HCT116 (cell line): Measurements from ENCODE around the gene CACNA2D3. TPM values are rescaled to one million over a fixed set of nuclear protein-coding genes. Genes with fewer than 3 reads are reported as not detected.

Experiments
- ATAC-seq: fragments of 200-7000 bp; cut with Tn5 transposase; 2 replicates; pipeline ENCODE4 v1.9.1; 2020; ENCODE audit warnings: mild to moderate bottlenecking, moderate library complexity
- BruUV-seq: library from RNA; stranded (reverse); fragments of 400-500 nt; replicated peaks from 2 replicates; lab custom pipeline; 2021; lab: Mats Ljungman, UMichigan
- CTCF ChIA-PET: fragments of 300-600 bp; sonication (Branson Sonifier 250); formaldehyde crosslinking; loops from one replicate; lab custom pipeline; 2021; ENCODE audit warnings: antibody characterized with exemption; lab: Charles Lee
- POLR2A ChIA-PET: fragments of 300-600, 350-600 bp; sonication (Branson Sonifier 250); formaldehyde crosslinking; loops from one replicate; lab custom pipeline; 2021; ENCODE audit warnings: antibody characterized with exemption; lab: Charles Lee
- RAD21 ChIA-PET, 2 experiments: fragments of 300-600 bp; sonication (Branson Sonifier 250); formaldehyde crosslinking; loops; one replicate each; lab custom pipeline; 2023; ENCODE audit warnings: low total read pairs in 2 of 2; ENCODE audit not compliant: uncharacterized antibody in 2 of 2, unreplicated experiment in 2 of 2, low non-redundant PET in 1 of 2; lab: Charles Lee
- DNase-seq: peaks from one replicate; pipeline ENCODE4 v3.0.0-alpha.2; 2010; ENCODE audit warnings: low read depth, low spot score
- H2AFZ ChIP-seq: fragments of 200-600 bp; shearing (Covaris generic), sonication (generic); 2 replicates; pipeline ENCODE4 v1.6.1; 2017; ENCODE audit warnings: low read depth, mixed run types, mixed read lengths, antibody characterized with exemption, low read length; ENCODE audit not compliant: poor library complexity, severe bottlenecking
- H3K27ac ChIP-seq: 2 replicates; pipeline ENCODE4 v1.5.1; 2012; ENCODE audit warnings: low read depth, low read length
- H3K27me3 ChIP-seq: fragments of 200-600 bp; sonication (generic); 2 replicates; pipeline ENCODE4 v1.6.1; 2016; ENCODE audit warnings: mixed run types, low read length, mixed read lengths; ENCODE audit not compliant: insufficient read depth
- H3K36me3 ChIP-seq, 2 experiments: fragments of 200-500 bp in 1 of 2; fragments of 200-600 bp in 1 of 2; sonication (Bioruptor generic) in 1 of 2; sonication (generic) in 1 of 2; 2 replicates each; pipeline versions ENCODE4 v1.5.1 to v1.6.1; 2014 to 2016; ENCODE audit warnings: low read length in 2 of 2, inconsistent platforms in 1 of 2, mixed read lengths in 1 of 2, mixed run types in 1 of 2; ENCODE audit not compliant: insufficient read depth in 2 of 2, control insufficient read depth in 1 of 2
- H3K4me1 ChIP-seq, 2 experiments: fragments of 200-600 bp in 1 of 2; sonication (generic) in 1 of 2; 2 replicates each; pipeline versions ENCODE4 v1.5.1 to v1.6.1; 2012 to 2017; ENCODE audit warnings: low read length in 2 of 2, inconsistent platforms in 1 of 2, mild to moderate bottlenecking in 1 of 2, mixed read lengths in 1 of 2, mixed run types in 1 of 2, moderate library complexity in 1 of 2; ENCODE audit not compliant: insufficient read depth in 2 of 2, control insufficient read depth in 1 of 2
- H3K4me2 ChIP-seq: fragments of 200-600 bp; sonication (generic); 2 replicates; pipeline ENCODE4 v1.6.1; 2017; ENCODE audit warnings: mixed run types, low read length, mixed read lengths
- H3K4me3 ChIP-seq, 2 experiments: fragments of 200-600 bp in 1 of 2; sonication (generic) in 1 of 2; replicated peaks in 1 of 2; 2 replicates each; pipeline ENCODE4 v1.5.1; 2011 to 2016; ENCODE audit warnings: low read length in 2 of 2, control low read depth in 1 of 2, low read depth in 1 of 2, mild to moderate bottlenecking in 1 of 2, mixed read lengths in 1 of 2, mixed run types in 1 of 2
- H3K79me2 ChIP-seq: fragments of 200-600 bp; sonication (generic); 2 replicates; pipeline ENCODE4 v1.6.1; 2017; ENCODE audit warnings: mild to moderate bottlenecking, mixed run types, low read length, moderate library complexity, mixed read lengths; ENCODE audit not compliant: insufficient read depth
- H3K9ac ChIP-seq: fragments of 200-600 bp; sonication (generic); 2 replicates; pipeline ENCODE4 v1.6.1; 2016; ENCODE audit warnings: low read length, mixed read lengths
- H3K9me2 ChIP-seq: fragments of 200-600 bp; sonication (generic), shearing (Covaris generic); 2 replicates; pipeline ENCODE4 v1.6.1; 2017; ENCODE audit warnings: mixed run types, mild to moderate bottlenecking, moderate library complexity; ENCODE audit not compliant: insufficient read depth
- H3K9me3 ChIP-seq, 2 experiments: fragments of 200-500 bp in 1 of 2; fragments of 200-600 bp in 1 of 2; sonication (Bioruptor generic) in 1 of 2; sonication (generic) in 1 of 2; 2 replicates each; pipeline ENCODE4 v1.6.1; 2014 to 2017; ENCODE audit warnings: low read length in 2 of 2, mixed read lengths in 2 of 2, inconsistent platforms in 1 of 2, low read depth in 1 of 2, mild to moderate bottlenecking in 1 of 2, mixed run types in 1 of 2, moderate library complexity in 1 of 2; ENCODE audit not compliant: control insufficient read depth in 1 of 2, insufficient read depth in 1 of 2
- H4K20me1 ChIP-seq: fragments of 200-600 bp; sonication (generic), shearing (Covaris generic); 2 replicates; pipeline ENCODE4 v1.6.1; 2017; ENCODE audit warnings: mixed run types, mild to moderate bottlenecking, moderate library complexity; ENCODE audit not compliant: insufficient read depth
- EGR1 ChIP-seq: IDR thresholded peaks from 2 replicates; pipeline ENCODE4 v1.6.1; 2012; ENCODE audit warnings: low read depth
- EZH2 ChIP-seq: fragments of 200-600 bp; sonication (generic); IDR thresholded peaks from 2 replicates; pipeline ENCODE4 v1.6.1; 2017; ENCODE audit warnings: antibody characterized with exemption, mixed run types
- EZH2phosphoT487 ChIP-seq: fragments of 200-600 bp; IDR thresholded peaks from 2 replicates; pipeline ENCODE4 v1.6.1; 2018; ENCODE audit warnings: antibody characterized with exemption, borderline replicate concordance
- JUND ChIP-seq: IDR thresholded peaks from 2 replicates; pipeline ENCODE4 v1.6.1; 2012
- POLR2A ChIP-seq: IDR thresholded peaks from 2 replicates; pipeline ENCODE4 v1.7.0; 2011; ENCODE audit warnings: borderline replicate concordance; ENCODE audit not compliant: insufficient read depth, insufficient read length; ENCODE audit errors: extremely low read depth
- POLR2AphosphoS5 ChIP-seq: IDR thresholded peaks from 2 replicates; pipeline ENCODE4 v1.6.1; 2011; ENCODE audit warnings: mild to moderate bottlenecking, low read depth, low read length, moderate library complexity
- RAD21 ChIP-seq: IDR thresholded peaks from 2 replicates; pipeline ENCODE4 v1.6.1; 2012; ENCODE audit warnings: low read depth, mild to moderate bottlenecking
- SP1 ChIP-seq: IDR thresholded peaks from 2 replicates; pipeline ENCODE4 v1.6.1; 2012; ENCODE audit warnings: low read depth
- SRF ChIP-seq: IDR thresholded peaks from 2 replicates; pipeline ENCODE4 v1.6.1; 2012; ENCODE audit warnings: low read depth
- TCF7L2 ChIP-seq: IDR thresholded peaks from 2 replicates; pipeline ENCODE4 v1.7.0; 2011; ENCODE audit warnings: borderline replicate concordance, inconsistent platforms; ENCODE audit not compliant: insufficient read depth, insufficient read length; ENCODE audit errors: extremely low read depth
- YY1 ChIP-seq: IDR thresholded peaks from 2 replicates; pipeline ENCODE4 v1.6.1; 2011; ENCODE audit warnings: low read length, low read depth, moderate library complexity, mild to moderate bottlenecking; ENCODE audit not compliant: insufficient replicate concordance; ENCODE audit errors: extremely low read depth
- ZFX ChIP-seq: fragments of 450-650 bp; IDR thresholded peaks from 2 replicates; pipeline ENCODE4 v1.6.1; 2017
- ZNF274 ChIP-seq: fragments of 200-500 bp; sonication (Bioruptor generic); IDR thresholded peaks from 2 replicates; pipeline ENCODE4 v1.6.1; 2014; ENCODE audit warnings: mild to moderate bottlenecking, low read depth, low read length, inconsistent platforms
- intact Hi-C: fragments of 100-400 bp; cut with micrococcal nuclease; formaldehyde crosslinking; loops from 2 replicates; pipeline ENCODE4 v1.10.0; 2022
- total RNA-seq: library from RNA; stranded (reverse); gene quantifications from one replicate; pipeline ENCODE4 v1.2.1, GENCODE V29; 2021; ENCODE audit not compliant: unreplicated experiment
- TF ChIP-seq, protein P1 (sequence below): IDR thresholded peaks from 2 replicates; pipeline ENCODE4 v1.6.1; 2012
- TF ChIP-seq, protein P2 (sequence below): IDR thresholded peaks from 2 replicates; pipeline ENCODE4 v1.6.1; 2012; ENCODE audit warnings: low read depth
- TF ChIP-seq, protein P3 (sequence below): IDR thresholded peaks from 2 replicates; pipeline ENCODE4 v1.6.1; 2011; ENCODE audit warnings: mild to moderate bottlenecking, low read length, moderate library complexity; ENCODE audit not compliant: insufficient replicate concordance; ENCODE audit errors: extremely low read depth
- TF ChIP-seq, protein P4 (sequence below): IDR thresholded peaks from 2 replicates; pipeline ENCODE4 v1.6.1; 2012
- TF ChIP-seq, protein P5 (sequence below), 3 experiments: fragments of 200-600 bp in 1 of 3; sonication (generic) in 1 of 3; IDR thresholded peaks in 2 of 3; conservative IDR thresholded peaks in 1 of 3; 2 replicates each; pipeline ENCODE4 v1.5.1; 2012 to 2017; ENCODE audit warnings: low read depth in 2 of 3, low read length in 2 of 3, antibody characterized with exemption in 1 of 3, borderline replicate concordance in 1 of 3, control low read depth in 1 of 3, mild to moderate bottlenecking in 1 of 3, mixed read lengths in 1 of 3, mixed run types in 1 of 3, moderate library complexity in 1 of 3; ENCODE audit not compliant: insufficient read depth in 1 of 3

CACNA2D3 gene
- total RNA-seq, 1 experiment from 2014 or later = 0.20 TPM

DNA sequence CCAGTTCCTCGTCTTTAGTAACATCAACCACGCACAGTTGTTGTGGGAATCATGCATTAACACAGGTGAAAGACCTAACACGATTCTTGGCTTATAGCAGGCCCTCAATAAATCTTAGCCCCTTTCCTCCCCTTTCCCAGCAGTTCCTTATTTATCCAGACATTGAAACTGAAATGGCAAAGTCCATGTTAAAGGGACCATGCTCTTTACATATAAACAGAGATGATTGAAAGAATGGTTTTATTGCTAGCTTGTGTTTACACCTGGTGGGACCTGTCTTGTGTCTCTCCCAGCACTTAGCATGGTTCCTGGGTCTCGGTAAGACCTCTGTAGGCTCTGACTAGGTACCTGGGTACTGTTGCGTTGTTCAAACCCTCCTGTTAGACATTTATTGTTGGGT, 553.7 kb downstream of the CACNA2D3 start (continued):
- TF ChIP-seq, protein P1, sequence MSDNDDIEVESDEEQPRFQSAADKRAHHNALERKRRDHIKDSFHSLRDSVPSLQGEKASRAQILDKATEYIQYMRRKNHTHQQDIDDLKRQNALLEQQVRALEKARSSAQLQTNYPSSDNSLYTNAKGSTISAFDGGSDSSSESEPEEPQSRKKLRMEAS = no peak
- TF ChIP-seq EZH2 = no peak

DNA sequence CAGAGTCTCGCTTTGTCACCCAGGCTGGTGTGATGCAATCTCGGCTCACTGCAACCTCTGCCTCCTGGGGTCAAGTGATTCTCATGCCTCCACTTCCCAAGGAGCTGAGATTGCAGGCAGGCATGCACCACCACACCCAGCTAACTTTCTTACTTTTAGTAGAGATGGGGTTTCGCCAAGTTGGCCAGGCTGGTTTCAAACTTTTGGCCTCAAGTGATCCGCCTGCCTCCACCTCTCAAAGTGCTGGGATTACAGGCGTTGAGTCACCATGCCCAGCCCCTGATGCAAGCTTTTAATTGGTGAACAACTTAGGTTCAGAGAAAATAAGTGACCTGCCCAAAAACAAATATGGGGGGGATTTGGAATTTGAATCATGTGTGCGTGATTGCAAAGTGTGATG, 559.4 kb downstream of the CACNA2D3 start:
- Histone ChIP-seq H2AFZ (no peak overlapping the region), H3K4me2 (no peak overlapping the region), H3K4me1 (no peaks in the 10 kb centered on the region), H4K20me1 (no peaks in the 10 kb centered on the region), H3K9me2 (no peaks in the 10 kb centered on the region), H3K9ac (no peak overlapping the region), H3K27ac (no peak overlapping the region), H3K36me3 (no peaks in the 10 kb centered on the region), H3K79me2 (no peaks in the 10 kb centered on the region), H3K9me3 (no peaks in the 10 kb centered on the region; a peak in 1 of 4 replicates), H3K27me3 (no peaks in the 10 kb centered on the region), H3K4me3 (no peak overlapping the region)
- CTCF ChIA-PET = no interaction called here
- BruUV-seq = no TSS peak
- RAD21 ChIA-PET = no interaction called here
- ATAC-seq (no peak), DNase-seq (no peak)
- POLR2A ChIA-PET = no interaction called here
- intact Hi-C loops = loop anchor here (10.0 kb wide), 1 partner anchor 207 kb away; no protein-coding TSS in a partner anchor
- no peak for TF ChIP-seq SP1
- TF ChIP-seq, protein P2, sequence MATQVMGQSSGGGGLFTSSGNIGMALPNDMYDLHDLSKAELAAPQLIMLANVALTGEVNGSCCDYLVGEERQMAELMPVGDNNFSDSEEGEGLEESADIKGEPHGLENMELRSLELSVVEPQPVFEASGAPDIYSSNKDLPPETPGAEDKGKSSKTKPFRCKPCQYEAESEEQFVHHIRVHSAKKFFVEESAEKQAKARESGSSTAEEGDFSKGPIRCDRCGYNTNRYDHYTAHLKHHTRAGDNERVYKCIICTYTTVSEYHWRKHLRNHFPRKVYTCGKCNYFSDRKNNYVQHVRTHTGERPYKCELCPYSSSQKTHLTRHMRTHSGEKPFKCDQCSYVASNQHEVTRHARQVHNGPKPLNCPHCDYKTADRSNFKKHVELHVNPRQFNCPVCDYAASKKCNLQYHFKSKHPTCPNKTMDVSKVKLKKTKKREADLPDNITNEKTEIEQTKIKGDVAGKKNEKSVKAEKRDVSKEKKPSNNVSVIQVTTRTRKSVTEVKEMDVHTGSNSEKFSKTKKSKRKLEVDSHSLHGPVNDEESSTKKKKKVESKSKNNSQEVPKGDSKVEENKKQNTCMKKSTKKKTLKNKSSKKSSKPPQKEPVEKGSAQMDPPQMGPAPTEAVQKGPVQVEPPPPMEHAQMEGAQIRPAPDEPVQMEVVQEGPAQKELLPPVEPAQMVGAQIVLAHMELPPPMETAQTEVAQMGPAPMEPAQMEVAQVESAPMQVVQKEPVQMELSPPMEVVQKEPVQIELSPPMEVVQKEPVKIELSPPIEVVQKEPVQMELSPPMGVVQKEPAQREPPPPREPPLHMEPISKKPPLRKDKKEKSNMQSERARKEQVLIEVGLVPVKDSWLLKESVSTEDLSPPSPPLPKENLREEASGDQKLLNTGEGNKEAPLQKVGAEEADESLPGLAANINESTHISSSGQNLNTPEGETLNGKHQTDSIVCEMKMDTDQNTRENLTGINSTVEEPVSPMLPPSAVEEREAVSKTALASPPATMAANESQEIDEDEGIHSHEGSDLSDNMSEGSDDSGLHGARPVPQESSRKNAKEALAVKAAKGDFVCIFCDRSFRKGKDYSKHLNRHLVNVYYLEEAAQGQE = no peak
- TF ChIP-seq, protein P1 = no peak
- no peak for TF ChIP-seq EZH2phosphoT487
- TF ChIP-seq, protein P3, sequence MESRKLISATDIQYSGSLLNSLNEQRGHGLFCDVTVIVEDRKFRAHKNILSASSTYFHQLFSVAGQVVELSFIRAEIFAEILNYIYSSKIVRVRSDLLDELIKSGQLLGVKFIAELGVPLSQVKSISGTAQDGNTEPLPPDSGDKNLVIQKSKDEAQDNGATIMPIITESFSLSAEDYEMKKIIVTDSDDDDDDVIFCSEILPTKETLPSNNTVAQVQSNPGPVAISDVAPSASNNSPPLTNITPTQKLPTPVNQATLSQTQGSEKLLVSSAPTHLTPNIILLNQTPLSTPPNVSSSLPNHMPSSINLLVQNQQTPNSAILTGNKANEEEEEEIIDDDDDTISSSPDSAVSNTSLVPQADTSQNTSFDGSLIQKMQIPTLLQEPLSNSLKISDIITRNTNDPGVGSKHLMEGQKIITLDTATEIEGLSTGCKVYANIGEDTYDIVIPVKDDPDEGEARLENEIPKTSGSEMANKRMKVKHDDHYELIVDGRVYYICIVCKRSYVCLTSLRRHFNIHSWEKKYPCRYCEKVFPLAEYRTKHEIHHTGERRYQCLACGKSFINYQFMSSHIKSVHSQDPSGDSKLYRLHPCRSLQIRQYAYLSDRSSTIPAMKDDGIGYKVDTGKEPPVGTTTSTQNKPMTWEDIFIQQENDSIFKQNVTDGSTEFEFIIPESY = no peak
- TF ChIP-seq RAD21 = no peak
- TF ChIP-seq TCF7L2 = no peak
- no peak for TF ChIP-seq EGR1
- TF ChIP-seq JUND = no peak
- no peak for TF ChIP-seq POLR2AphosphoS5
- no peak for TF ChIP-seq EZH2
- TF ChIP-seq, protein P4, sequence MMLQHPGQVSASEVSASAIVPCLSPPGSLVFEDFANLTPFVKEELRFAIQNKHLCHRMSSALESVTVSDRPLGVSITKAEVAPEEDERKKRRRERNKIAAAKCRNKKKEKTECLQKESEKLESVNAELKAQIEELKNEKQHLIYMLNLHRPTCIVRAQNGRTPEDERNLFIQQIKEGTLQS = no peak
- TF ChIP-seq, protein P5, sequence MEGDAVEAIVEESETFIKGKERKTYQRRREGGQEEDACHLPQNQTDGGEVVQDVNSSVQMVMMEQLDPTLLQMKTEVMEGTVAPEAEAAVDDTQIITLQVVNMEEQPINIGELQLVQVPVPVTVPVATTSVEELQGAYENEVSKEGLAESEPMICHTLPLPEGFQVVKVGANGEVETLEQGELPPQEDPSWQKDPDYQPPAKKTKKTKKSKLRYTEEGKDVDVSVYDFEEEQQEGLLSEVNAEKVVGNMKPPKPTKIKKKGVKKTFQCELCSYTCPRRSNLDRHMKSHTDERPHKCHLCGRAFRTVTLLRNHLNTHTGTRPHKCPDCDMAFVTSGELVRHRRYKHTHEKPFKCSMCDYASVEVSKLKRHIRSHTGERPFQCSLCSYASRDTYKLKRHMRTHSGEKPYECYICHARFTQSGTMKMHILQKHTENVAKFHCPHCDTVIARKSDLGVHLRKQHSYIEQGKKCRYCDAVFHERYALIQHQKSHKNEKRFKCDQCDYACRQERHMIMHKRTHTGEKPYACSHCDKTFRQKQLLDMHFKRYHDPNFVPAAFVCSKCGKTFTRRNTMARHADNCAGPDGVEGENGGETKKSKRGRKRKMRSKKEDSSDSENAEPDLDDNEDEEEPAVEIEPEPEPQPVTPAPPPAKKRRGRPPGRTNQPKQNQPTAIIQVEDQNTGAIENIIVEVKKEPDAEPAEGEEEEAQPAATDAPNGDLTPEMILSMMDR (IDR thresholded peaks at IDR 0.05 in 2 of 3, conservative IDR thresholded peaks at IDR 0.05 in 1 of 3; ENCODE audit: borderline replicate concordance in 1 of 3, insufficient read depth in 1 of 3, low read depth in 2 of 3, low read length in 2 of 3) = no peak
- no peak for TF ChIP-seq ZNF274
- no peak for TF ChIP-seq ZFX
- no peak for TF ChIP-seq YY1
- no peak for TF ChIP-seq SRF
- TF ChIP-seq POLR2A = no peak
